ENCODE results near the gene DOCK9.

- TF ChIP-seq EP300 (IDR thresholded peaks at IDR 0.05) (no peak), CTCF (IDR thresholded peaks at IDR 0.05) (no peak), POLR2A (IDR thresholded peaks at IDR 0.05) (no peak), POLR2AphosphoS5 (IDR thresholded peaks at IDR 0.05) (no peak)
Observed at GRCh38 chr13:98896868-98897144, 81.1 kb downstream of the DOCK9 start.

All from suprapubic skin (tissue), 4 donors.